GDM1 (cell line): Measurements from ENCODE around the gene TRAK1.
"Not testable (repeated sequence)": the region's sequence is repeated elsewhere in the genome, so short reads cannot be mapped to it uniquely, and the experiment has no call there.

ENCODE experiments used
- DNase-seq: peaks from one replicate; lab custom pipeline; 2025; lab: John Stamatoyannopoulos, UW

TRAK1 gene

GRCh38 chr3:42097566-42097946 lies 6.4 kb downstream of the TRAK1 start:
- DNase-seq = no peak

DNA sequence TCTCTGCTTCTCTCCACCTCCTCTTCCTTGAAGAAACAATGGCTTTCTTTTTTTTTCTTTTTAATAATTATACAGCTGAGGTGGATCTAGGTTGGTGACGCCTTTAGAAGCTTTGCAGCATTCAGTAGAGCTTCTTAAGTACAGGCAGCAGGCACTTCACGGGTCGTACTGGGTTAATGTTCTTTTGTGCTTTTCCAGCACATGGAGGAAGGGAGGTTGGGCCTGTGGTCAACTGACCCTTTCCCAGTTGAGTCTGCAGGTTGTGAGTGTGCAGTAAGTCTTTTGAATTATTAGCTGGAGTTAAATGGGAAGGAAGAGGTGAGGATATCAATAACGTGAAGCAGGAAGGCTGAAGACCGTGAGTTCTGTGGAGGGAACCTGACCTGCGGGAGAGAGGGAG lies 7.0 kb downstream of the TRAK1 start:
- DNase-seq = no peak

DNA sequence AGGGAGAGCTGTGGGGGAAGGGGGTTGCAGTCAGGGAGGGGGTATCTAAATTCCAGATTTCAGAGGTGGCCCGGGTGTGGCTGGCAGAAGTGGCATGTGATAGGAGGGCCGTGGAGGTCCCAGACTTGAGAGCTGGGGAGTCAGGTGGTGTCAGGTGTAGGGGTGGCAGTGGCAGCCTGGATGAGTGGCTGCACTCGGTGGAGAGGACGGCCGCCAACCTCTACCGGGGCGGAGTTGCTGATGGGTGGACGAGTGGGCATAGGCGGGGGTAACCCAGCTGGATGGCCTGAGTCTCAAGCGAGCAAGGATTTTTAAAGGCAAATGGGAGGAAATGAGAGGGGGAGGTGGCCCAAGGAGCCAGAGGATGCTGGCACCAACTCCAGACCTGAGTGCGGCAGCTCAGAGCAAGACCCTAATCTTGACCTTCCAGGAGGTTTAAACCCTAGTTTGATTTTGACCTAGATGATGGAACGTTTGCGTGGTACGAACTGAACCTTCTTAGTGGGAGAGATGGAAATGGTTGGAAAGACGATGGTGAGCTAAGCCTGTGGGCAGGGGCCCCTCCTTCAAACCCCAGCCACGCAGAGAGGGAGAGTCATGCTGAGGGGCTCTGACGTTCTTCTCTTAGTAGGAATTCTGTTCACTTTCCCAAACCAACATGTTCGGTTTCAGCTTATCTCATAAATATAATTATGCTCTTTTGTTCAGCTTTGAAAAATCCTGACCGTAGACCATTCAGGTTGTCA lies 8.0 kb downstream of the TRAK1 start:
- no peak for DNase-seq

DNA sequence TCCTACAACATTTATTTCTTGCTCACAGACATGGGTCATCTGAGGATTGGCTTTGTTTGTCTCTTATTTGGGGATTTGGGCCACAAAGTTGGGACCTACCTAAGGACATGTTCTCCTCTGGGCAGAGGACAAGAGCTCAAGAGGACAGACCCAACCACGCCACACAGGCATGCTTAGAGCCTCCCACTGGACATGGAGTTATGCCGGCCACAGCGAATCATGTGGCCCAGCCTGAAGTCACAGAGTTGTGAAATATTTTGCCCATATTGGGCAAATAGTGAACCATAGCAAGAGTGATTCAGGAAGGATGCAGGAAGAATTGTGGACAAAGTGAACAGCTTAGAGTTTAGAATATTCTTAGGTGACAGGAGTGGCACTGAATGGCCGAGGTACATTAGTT lies 9.9 kb downstream of the TRAK1 start:
- DNase-seq = no peak

DNA sequence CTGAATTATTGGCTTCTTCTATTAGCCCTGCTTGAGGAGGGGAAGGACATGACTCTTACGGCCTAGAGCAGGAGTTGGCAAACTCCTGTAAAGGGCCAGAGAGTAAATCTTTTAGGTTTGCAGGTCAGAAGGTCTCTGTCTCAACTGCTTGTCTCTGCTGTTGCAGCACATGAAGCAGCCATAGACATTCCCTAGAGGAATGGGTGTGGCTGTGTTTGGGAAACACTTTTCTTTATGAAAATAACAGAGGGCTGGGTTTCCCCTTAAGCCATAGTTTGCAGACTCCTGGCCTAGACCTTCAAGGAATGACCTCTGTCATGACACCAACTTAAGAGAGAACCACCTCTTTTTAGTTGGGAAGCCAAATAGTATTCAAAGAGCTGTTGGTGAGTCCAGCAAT lies 10.3 kb downstream of the TRAK1 start:
- DNase-seq = no peak

DNA sequence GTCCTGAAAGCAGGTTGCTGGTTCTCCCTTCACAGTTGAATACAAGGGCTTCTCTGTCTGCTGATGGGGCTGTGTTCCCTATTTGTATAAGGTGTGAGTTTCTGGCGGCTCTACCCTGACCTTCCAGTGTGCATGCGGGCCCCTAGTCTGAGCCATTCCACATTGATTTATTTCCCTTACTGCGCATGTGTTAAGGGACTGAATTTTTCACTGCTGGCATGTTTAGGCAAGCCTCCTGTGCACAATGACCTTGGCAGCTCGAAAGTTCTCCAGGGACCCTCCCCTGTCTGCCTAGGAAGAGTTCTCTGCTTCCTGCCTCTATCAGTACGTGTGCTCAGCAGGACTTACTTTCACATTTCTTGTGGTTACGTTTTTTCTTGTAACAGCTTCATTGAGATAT lies 11.4 kb downstream of the TRAK1 start:
- no peak for DNase-seq

GRCh38 chr3:42103921-42104665 lies 12.9 kb downstream of the TRAK1 start:
- not testable (repeated sequence) for DNase-seq

DNA sequence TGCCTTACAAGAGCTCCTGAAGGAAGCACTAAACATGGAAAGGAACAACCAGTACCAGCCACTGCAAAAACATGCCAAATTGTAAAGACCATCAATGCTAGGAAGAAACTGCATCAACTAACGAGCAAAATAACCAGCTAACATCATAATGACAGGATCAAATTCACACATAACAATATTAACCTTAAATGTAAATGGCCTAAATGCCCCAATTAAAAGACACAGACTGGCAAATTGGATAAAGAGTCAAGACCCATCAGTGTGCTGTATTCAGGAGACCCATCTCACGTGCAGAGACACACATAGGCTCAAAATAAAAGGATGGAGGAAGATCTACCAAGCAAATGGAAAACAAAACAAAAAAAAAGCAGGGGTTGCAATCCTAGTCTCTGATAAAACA lies 14.8 kb downstream of the TRAK1 start:
- DNase-seq = not testable (repeated sequence)

DNA sequence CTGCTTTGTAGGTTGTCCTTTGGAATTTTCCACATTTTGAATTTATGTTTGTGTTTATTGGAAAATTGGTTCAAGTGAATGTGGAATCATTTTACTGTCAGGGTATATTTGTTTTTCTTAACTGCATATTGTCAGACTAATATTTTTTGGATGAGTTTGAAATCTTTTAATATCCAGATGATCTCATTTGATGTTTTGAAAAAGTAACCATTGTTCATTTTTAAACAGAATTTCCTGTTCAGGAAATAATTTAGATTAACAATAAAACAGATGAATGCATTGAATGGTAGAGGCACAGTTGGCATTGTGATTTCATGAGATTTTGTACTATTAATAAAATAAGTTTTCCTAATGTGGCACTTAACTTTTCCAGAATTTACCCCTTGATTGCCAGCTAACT lies 15.5 kb downstream of the TRAK1 start:
- no peak for DNase-seq

- no peak for DNase-seq
Observed at GRCh38 chr3:42110631-42111030, 19.5 kb downstream of the TRAK1 start.

DNA sequence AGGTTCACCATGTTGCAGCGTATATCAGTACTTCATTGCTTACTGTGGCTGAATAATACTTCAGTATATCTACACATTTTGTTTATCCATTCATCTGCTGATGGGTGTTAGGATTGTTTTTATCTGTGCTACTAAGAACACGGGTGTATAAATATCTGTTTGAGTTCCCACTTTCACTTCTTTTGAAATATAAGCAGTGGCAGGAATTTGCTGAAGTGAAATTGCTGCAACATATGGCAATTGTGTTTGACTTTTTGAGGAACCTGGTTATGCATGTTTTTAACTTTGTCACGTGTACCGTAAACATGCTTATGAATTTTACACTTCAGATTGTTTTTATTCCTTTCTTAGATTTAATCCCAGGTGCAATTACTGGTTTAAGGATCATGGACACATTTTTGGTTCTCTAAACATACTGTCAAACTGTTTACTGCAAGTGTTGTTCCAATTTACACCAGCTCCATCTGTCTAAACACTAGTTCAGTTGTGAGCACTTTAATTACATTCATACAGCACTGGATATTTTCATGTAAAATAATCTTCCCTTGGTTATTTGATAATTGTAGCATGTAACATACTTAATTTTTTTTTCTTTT lies 23.1 kb downstream of the TRAK1 start:
- no peak for DNase-seq

GRCh38 chr3:42115215-42115614 lies 24.1 kb downstream of the TRAK1 start:
- DNase-seq = no peak

GRCh38 chr3:42115946-42116345 lies 24.8 kb downstream of the TRAK1 start:
- DNase-seq = no peak

GRCh38 chr3:42116466-42116865 lies 25.3 kb downstream of the TRAK1 start:
- DNase-seq = no peak

GRCh38 chr3:42117175-42118008 lies 26.2 kb downstream of the TRAK1 start:
- DNase-seq = no peak

DNA sequence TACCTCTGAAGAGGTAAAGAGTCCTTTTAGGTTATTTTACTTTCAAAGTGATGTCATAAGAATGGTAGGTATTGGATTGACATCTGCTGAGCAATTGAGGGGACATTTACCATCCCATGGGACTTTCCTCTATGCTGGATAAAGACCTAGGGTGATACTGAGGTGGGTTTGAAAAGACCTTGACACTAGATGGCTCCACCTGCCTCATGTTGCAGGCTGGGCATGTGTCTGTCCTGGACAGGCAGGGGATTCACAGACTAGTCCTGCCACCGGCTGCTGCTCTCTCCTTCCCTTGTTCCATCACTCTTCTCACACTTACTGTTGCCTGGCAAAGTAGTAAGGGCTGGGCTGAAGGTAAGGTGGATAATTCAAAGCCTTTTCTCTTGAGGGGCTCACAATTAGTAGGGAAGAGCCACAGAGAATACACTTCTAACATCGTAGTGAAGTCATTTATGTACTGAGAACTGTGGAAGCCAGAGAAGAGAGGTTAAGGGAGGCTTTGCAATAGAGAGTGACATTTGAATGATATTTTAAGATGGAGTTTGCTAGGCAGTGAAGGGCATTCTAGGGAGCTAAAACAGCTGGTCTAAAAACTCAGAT lies 27.7 kb downstream of the TRAK1 start:
- DNase-seq = peak; percentile 26

GRCh38 chr3:42119561-42120355 lies 28.6 kb downstream of the TRAK1 start:
- no peak for DNase-seq

DNA sequence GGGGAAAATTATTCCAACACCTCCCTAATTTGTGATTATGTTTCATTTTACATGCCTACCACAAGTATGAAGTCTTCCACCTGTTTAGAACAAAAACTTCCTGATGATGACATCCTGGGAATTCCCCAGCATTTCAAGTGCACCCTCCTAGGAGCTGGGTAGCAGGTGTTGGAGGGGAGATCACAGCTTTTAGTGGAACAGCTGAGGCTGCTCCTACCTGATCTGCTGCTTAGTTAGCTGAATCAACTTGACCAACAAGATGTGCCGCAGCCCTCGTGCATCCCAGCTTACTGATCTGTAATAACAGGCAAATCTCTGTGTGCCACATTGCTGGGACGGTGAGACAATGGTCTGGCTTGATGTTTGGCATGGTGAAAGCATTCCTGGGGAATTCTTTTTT lies 29.7 kb downstream of the TRAK1 start:
- DNase-seq = no peak

GRCh38 chr3:42122261-42123011 lies 31.3 kb downstream of the TRAK1 start:
- DNase-seq = no peak

DNA sequence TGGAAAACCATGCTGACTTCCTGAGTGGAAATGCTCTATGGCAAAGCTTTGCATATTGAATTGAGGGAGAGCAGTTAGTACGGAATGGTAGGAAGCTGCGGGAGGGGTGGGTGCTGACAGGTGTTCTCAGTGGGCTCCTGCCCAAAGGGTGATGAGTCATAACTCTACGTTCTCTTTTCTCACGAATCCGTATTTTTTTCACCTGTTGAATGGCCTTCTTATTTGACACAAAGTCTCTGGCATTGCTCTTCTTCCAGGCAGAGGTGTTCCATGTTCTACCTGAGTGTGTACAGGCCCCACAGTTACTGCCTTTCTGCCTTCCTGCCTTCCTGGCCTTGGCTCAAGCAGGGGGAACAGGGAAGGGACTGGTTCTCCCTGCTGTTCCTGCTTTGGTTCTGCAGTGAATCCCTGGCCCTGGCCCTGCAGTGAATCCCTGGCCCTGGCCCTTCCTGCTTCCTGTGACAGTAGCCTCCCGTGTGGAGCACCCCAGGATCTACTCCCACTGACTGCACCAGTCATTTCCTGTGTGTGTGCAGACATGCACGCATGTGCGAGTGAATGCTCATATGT lies 31.9 kb downstream of the TRAK1 start:
- no peak for DNase-seq
